ENCODE results near the gene TRAF3IP1. TPM values are rescaled to one million over a fixed set of nuclear protein-coding genes. Genes with fewer than 3 reads are reported as not detected.

TRAF3IP1 gene
- total and polyA plus RNA-seq, 4 donors: 4.0 to 9.1 (median 4.6) TPM

DNA sequence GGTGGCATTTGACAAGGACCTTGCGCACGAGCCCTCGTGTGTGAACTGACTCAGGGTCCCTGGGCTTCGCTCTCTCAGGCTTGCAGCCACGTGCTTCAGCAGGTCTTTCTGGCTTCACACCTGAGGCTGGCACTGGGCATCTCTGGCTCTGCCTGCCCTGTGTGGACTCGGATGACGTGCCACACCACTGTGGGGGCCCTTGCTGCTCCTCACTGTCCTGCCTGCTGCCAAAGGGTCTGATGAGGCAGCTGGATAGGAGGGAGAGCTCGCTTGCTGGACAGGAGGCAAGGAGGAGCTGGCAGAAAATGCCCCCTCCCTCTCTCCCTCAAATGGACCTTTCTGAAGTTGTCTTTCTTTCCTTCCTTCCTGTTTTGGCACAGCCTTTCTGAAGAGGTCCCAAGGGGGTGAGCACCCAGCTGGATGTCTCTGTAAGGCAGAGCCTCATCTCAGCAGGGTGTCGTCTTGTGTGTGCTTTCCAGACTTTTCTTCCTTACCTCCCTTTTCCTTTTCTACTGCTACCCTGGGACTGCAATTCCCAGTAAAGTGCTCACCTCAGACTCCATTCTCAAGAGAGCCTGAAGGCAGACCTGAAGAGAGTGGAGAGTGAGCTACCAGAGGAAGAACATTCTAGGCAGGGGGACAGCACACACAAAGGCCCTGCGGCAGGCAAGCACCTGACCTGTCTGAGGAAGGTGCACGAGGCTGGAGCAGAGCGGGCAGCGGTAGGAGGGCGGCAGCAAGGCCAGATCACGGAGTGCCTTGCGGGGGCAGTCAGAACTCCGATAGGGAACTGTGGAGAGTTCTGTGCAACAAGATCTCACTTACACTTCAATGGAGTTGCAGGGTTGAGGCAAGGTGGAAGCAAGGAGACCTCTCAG, 37.2 kb upstream of the TRAF3IP1 start:
- Histone ChIP-seq H3K27me3 (ENCODE audit: control insufficient read depth in 4 of 4, insufficient read depth in 4 of 4, low read length in 3 of 4) (no peaks in the 10 kb centered on the region), H3K4me3 (ENCODE audit: low read depth in 1 of 3, low read length in 3 of 3) (no peak overlapping the region), H3K36me3 (ENCODE audit: control insufficient read depth in 4 of 4, insufficient read depth in 3 of 4, low read depth in 1 of 4, low read length in 3 of 4) (no peaks in the 10 kb centered on the region), H3K9ac (ENCODE audit: low read depth in 1 of 2, low read length in 2 of 2) (no peak overlapping the region), H3K9me3 (ENCODE audit: control insufficient read depth in 4 of 4, low read length in 3 of 4) (no peaks in the 10 kb centered on the region), H3K27ac (ENCODE audit: low read depth in 1 of 2, low read length in 2 of 2) (peak overlapping the region; percentile 7 to 58), H3K4me1 (ENCODE audit: control insufficient read depth in 4 of 4, insufficient read depth in 4 of 4, low read length in 3 of 4) (peaks cover 23 to 59% (median 37%) of the 10 kb centered on the region in 4 donors)
- TF ChIP-seq HNF4G (IDR thresholded peaks at IDR 0.05) (no peak), EGR1 (IDR thresholded peaks at IDR 0.05; ENCODE audit: low read depth in 2 of 2) (no peak), FOXA2 (IDR thresholded peaks at IDR 0.05) (no peak), JUND (IDR thresholded peaks at IDR 0.05) (no peak), HNF4A (conservative IDR thresholded peaks at IDR 0.05) (no peak), TAF1 (conservative IDR thresholded peaks at IDR 0.05) (no peak), RAD21 (IDR thresholded peaks at IDR 0.05) (no peak), YY1 (IDR thresholded peaks at IDR 0.05) (no peak), GABPA (IDR thresholded peaks at IDR 0.05 in 1 of 2, conservative IDR thresholded peaks at IDR 0.05 in 1 of 2) (no peak), REST (IDR thresholded peaks at IDR 0.05) (no peak), ATF3 (IDR thresholded peaks at IDR 0.05) (no peak), NR2F2 (IDR thresholded peaks at IDR 0.05) (no peak), SP1 (IDR thresholded peaks at IDR 0.05) (no peak), FOXA1 (IDR thresholded peaks at IDR 0.05) (no peak)
- TF ChIP-seq, protein P1, sequence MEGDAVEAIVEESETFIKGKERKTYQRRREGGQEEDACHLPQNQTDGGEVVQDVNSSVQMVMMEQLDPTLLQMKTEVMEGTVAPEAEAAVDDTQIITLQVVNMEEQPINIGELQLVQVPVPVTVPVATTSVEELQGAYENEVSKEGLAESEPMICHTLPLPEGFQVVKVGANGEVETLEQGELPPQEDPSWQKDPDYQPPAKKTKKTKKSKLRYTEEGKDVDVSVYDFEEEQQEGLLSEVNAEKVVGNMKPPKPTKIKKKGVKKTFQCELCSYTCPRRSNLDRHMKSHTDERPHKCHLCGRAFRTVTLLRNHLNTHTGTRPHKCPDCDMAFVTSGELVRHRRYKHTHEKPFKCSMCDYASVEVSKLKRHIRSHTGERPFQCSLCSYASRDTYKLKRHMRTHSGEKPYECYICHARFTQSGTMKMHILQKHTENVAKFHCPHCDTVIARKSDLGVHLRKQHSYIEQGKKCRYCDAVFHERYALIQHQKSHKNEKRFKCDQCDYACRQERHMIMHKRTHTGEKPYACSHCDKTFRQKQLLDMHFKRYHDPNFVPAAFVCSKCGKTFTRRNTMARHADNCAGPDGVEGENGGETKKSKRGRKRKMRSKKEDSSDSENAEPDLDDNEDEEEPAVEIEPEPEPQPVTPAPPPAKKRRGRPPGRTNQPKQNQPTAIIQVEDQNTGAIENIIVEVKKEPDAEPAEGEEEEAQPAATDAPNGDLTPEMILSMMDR (IDR thresholded peaks at IDR 0.05; ENCODE audit: low read depth, low read length, missing input control): no peak
- TF ChIP-seq, protein P2, sequence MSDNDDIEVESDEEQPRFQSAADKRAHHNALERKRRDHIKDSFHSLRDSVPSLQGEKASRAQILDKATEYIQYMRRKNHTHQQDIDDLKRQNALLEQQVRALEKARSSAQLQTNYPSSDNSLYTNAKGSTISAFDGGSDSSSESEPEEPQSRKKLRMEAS (IDR thresholded peaks at IDR 0.05): no peak
- no peak for DNase-seq (ENCODE audit: low spot score)
- 92% methylated on average over 17 of the region's 17 CpGs for WGBS

All from liver (tissue), 9 donors.